ENCODE measurements around the gene KIFBP. TPM values are rescaled to one million over a fixed set of nuclear protein-coding genes. Genes with fewer than 3 reads are reported as not detected.

Gene KIFBP
- total and polyA plus RNA-seq, 9 of the 15 experiments (the other 6 are each of a cell fraction or from before 2014, with no cell fraction given), result 5.6 to 23.2 (median 14.8) TPM

- peak in 2 of 3 experiments; percentile 79 for TF ChIP-seq YY1 (IDR thresholded peaks at IDR 0.05; ENCODE audit: borderline replicate concordance in 1 of 3, control insufficient read depth in 1 of 3, extremely low read depth in 1 of 3, insufficient read depth in 3 of 3, insufficient read length in 1 of 3, insufficient replicate concordance in 2 of 3, low read depth in 1 of 3, low read length in 2 of 3)
- no peak for TF ChIP-seq IRF1 (CRISPR knock-in tag; IDR thresholded peaks at IDR 0.05; ENCODE audit: borderline replicate concordance)
- TF ChIP-seq ATF7 (IDR thresholded peaks at IDR 0.05), result peak; percentile 81
- TF ChIP-seq ZFPM2 (CRISPR knock-in tag; IDR thresholded peaks at IDR 0.05), result no peak
- TF ChIP-seq BDP1 (IDR thresholded peaks at IDR 0.05; ENCODE audit: insufficient read depth, insufficient read length), result no peak
- TF ChIP-seq HDGF (IDR thresholded peaks at IDR 0.05), result no peak
- TF ChIP-seq ARID2 (IDR thresholded peaks at IDR 0.05), result peak; percentile 88
- TF ChIP-seq HDAC3 (IDR thresholded peaks at IDR 0.05; ENCODE audit: borderline replicate concordance, partially characterized antibody), result no peak
- no peak for TF ChIP-seq GATA2 (CRISPR knock-in tag; IDR thresholded peaks at IDR 0.05)
- no peak for TF ChIP-seq FOXA1 (IDR thresholded peaks at IDR 0.05; ENCODE audit: borderline replicate concordance)
- TF ChIP-seq RCOR1 (IDR thresholded peaks at IDR 0.05; ENCODE audit: borderline replicate concordance in 1 of 2, low read depth in 2 of 2, low read length in 2 of 2), result peak in 1 of 2 experiments; percentile 59; a peak in 1 of 4 replicates
- TF ChIP-seq NCOA4 (IDR thresholded peaks at IDR 0.05; ENCODE audit: partially characterized antibody), result no peak
- TF ChIP-seq GMEB1 (CRISPR knock-in tag; IDR thresholded peaks at IDR 0.05), result peak; percentile 48; the same call in 1 of the 2 replicates
- TF ChIP-seq ATF2 (CRISPR knock-in tag; IDR thresholded peaks at IDR 0.05), result no peak
- TF ChIP-seq RUNX1 (IDR thresholded peaks at IDR 0.05; ENCODE audit: low read depth), result no peak; the same call in none of the 2 replicates
- TF ChIP-seq MED1 (CRISPR knock-in tag; IDR thresholded peaks at IDR 0.05; ENCODE audit: borderline replicate concordance), result no peak
- no peak; the same call in 1 of the 2 replicates for TF ChIP-seq ZNF134 (CRISPR knock-in tag; conservative IDR thresholded peaks at IDR 0.05)
- TF ChIP-seq ZZZ3 (IDR thresholded peaks at IDR 0.05), result peak; percentile 64; the same call in 1 of the 2 replicates
- TF ChIP-seq THAP7 (CRISPR knock-in tag; IDR thresholded peaks at IDR 0.05), result 0 out of 2 replicates have a peak, but pooled peaks have one; percentile 19
- TF ChIP-seq MTA2 (IDR thresholded peaks at IDR 0.05; ENCODE audit: low read depth), result 0 out of 2 replicates have a peak, but pooled peaks have one; percentile 18
- no peak for TF ChIP-seq TCFL5 (CRISPR knock-in tag; conservative IDR thresholded peaks at IDR 0.05)
- TF ChIP-seq MEIS2 (IDR thresholded peaks at IDR 0.05; ENCODE audit: partially characterized antibody), result peak; percentile 81
- no peak for TF ChIP-seq CREBBP (IDR thresholded peaks at IDR 0.05; ENCODE audit: low read depth, low read length)
- no peak; the same call in 1 of the 2 replicates for TF ChIP-seq ZNF263 (CRISPR knock-in tag; IDR thresholded peaks at IDR 0.05; ENCODE audit: borderline replicate concordance)
- TF ChIP-seq ZNF668 (CRISPR knock-in tag; IDR thresholded peaks at IDR 0.05), result no peak
Measured at GRCh38 chr10:68988530-68989316, at the start of gene KIFBP (continued).

Measured in K562 (cell line).